ENCODE results near the gene CD276.
"Not testable (repeated sequence)": the region's sequence is repeated elsewhere in the genome, so short reads cannot be mapped to it uniquely, and the experiment has no call there.

Gene CD276

DNA sequence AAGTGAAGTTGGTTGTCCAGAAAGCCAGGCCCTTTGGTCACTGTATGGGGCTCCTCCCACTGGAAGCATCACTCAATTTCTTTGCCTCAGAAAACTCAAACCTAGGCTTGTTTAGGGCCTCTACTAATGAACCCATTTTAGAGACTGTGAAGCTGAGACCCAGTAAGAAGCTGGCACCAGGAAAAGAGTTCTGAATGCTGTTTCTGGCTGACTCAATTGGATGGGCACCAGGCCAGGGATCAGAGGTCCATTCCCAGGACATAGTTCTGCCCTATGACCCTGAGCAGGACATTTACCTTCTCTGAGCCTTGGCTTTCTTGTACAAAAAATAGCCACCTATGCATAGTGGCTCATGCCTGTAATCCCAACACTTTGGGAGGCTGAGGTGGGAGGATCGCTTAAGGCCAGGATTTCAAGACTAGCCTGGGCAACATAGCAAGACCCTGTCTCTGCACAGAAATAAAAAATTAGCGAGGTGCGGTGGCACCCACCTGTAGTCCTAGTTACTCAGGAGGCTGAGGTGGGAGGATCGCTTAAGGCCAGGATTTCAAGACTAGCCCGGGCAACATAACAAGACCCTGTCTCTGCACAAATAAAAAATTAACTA, 30.6 kb downstream of the CD276 start:
- no peak for DNase-seq

DNA sequence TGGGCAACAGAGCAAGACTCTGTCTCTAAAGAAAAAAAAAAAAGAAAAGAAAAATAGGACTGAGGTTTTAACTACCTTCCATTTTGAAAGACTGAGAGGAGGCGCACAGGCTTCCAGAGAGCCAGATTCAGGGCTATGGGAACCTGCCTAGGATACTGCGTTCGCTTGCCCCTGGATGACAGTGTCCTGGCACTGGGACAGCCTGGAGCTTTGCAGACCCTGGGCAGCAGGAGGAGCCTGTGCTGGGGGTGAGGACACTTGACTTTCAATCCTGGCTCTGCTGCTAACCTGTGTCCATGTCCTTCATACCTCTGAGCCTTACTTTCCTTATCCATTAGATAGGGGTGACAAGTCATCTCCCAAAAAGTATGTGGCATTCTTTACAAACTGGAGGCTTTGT, 31.2 kb downstream of the CD276 start:
- DNase-seq = no peak

DNA sequence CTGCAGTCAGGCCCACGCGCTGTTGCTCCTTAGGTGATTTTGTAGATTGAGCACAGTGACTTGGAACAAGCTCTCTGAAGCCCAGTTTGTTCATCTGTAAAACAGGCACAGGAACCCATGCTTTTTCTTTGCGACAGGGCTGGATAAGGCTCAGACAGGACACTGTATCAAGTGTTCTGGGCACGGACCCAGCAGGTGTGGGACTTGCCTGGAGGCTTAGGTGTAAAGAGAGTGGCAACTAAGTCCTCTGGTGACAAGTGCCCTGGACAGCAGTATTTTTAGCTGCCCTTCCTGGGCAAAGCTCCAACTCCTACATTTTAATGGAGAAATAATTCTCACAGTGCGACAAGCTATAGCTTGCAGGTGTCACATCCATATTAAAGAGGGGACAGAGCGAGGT, 32.2 kb downstream of the CD276 start:
- DNase-seq = no peak

DNA sequence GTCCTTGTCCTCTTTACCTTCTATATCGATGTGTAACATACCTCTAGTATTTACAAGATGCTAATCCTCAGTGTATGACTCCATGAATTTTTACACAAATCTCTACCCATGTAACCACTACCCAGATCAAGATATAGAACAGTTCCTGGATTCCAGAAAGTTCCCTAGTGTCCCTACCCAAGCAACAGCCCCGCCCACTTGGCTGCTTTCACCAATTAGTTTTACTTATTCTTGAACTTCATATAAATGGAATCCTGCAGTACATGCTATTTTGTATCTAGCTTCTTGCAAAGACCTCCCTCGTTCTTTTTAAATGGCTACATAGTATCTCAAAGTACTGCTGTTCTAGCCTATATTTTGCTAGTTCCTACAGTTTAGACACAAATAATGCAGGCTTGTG, 33.0 kb downstream of the CD276 start:
- DNase-seq = no peak

DNA sequence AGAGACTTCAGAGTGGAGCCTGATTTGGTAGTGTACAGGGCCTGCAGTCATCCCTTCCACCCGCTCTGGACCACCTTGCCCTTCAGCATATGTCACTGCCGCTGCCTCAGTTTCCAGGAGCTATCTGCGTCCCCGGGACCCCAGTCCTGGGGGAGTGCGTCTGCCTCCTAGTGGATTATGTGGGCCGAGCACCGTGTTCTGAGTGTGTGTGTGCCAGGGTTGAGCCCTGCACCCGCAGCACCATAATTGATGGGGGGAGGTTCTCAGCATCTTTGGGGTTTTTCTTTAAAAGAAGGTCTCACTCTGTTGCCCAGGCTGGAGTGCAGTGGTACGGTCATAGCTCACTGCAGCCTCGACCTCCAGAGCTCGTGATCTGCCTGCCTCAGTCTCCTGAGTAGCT, 33.6 kb downstream of the CD276 start:
- no peak for DNase-seq

DNA sequence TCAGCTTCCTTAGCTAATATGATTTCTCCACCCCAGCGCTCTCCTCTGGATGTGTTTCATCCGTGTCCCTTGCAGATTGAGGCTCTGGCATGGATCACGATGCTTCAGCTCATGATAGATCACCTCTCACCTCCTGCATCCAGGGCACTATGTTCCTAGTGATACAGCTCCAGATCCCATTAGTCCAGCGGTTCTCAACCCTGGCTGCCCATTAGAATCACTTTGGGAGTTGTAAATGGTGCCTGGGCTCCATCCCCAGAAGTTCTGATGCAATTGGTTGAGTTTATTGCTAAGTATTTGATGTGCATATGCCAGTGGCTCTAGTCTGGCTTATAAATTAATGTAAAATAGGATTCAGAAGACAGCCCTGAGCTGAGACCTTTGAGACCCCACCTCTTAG, 34.5 kb downstream of the CD276 start:
- no peak for DNase-seq

DNA sequence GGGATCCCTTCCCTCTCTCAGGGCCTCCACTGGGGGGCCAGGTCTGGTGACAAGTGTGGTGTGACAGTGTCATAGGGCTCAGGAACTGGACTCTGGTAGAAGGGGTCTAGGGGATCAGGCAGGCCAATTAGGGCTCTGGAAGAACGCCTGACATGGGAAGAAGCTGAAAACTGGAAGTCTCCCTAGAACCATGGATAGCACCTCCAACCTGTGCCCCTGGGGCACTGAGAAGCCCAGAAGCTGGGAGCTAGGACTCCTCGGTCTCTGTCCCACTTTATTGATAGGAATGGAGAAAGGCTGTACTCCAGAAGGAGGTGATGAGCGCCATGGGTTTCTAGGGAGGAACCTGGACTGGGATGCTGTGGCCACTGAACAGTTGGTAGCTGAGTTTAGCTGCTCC, 38.2 kb downstream of the CD276 start:
- no peak for DNase-seq

DNA sequence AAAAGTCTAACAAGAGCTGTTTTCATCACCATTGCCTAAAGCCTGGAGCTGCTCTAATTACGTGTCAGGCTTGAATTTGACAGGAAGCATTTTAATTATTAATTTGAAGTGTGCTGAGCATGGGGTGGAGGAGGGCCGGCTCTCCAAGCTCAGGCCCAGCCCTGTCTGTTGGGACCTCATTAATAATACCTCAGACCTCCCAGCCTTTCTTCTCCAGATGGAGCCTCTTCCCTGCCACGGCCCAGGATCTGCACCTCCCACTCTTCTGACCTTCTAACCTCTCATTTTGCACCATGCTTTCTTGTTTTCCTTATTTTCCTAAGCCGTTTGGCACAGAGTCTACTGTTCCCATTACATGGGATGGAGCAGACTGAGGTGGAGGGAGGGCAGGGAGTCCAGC, 39.0 kb downstream of the CD276 start:
- no peak for DNase-seq

DNA sequence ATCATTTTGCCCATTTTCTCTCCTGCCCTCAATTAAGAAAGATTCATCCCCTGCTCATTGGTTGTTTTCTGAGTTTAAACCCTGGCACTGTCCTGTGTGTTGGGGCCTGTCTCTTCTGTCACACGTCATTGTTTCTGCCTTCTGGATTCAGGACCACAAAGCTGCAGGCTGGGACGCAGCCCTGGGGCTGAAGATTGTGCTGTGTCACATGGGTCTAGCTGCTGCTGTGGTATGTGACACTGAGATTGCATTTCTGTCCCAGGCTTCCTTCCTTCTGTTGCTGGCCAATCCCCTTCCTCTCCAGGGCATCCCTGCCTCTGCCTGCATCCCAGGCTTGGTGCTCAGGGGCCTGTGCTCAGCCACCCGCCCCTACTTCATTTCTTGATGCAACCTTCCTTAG, 40.0 kb downstream of the CD276 start:
- no peak for DNase-seq

DNA sequence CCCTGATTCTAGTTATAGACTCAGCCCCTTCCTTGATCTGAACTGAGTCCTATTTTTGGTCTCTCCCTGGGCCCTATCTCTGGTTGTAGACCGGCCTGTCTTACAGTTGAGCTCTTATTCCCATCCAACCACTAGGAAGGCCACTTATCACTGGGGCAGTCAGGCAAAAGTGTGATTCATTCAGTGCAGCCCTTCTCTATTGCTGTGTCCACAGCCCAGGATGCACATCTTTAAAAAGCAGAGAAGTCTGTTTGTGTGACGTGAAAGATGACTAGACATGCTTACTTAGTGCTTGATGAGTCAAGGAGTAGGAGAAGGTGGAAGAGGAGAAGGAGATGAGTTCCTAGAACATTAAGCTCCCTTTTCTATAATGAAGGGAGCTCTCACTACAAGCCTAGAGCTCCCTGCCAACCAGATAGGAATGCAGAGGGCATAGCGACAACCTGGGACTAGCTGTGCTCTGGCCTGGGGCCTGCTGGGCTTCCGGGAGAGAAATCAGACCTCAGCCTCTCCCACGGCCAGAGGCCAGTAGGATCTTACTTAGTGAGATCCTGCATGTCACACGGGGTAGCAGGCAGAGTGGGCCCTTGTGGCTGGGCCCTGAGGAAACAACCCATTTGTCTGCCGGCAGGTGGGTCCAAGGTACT, 43.3 kb downstream of the CD276 start:
- no peak for DNase-seq

DNA sequence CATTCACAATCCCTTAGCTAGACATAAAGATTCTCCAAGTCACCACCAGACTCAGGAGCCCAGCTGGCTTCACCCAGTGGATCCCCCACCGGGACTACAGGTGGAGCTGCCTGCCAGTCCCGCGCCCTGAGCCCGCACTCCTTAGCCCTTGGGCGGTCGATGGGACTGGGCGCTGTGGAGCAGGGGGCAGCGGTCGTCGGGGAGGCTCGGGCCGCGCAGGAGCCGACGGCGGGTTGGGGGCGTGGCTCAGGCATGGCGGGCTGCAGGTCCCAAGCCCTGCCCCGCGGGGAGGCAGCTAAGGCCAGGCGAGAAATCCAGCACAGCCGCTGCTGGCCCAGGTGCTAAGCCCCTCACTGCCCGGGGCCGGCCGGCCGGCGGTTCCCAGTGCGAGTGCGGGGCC, 47.9 kb downstream of the CD276 start:
- not testable (repeated sequence) for DNase-seq

DNA sequence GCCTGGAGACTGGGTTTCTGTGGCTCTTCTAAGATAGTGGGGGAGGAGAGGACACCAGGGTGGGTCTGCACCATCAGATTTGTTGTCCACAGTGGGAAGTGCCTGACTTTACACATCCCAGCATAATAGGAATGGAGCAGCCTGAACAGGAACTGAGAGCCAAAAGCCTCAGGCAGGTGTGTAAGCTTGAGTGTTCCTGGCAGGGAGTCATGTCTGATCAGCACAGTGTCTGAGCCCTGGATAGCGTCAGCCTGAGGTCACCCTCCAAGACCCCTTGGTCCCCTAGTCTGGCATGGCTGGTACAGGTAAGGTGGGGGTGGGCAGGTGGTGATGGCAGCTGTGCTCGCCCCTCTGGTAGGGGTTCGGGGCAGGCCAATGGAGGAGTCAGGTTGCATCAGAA, 48.7 kb downstream of the CD276 start:
- DNase-seq = no peak

DNA sequence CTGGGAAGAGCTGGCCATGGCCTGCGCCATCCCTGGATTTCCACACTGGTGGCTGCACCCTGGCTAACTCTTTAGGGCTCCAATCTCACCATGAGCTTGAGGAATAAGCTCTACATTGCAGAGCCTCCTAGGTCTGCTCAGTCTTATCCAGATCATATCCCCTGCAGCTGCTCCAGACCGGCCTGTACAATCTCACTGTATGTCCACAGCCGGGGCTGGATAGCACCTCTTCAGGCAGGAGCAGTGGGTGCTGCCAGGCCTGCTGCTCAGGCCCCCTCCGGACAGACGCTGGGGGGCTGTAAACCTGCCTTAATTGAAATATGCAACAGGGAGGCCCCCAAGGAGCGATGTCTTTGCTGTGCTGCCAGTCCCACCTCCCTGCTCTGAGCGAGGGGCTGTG, 53.4 kb downstream of the CD276 start:
- DNase-seq = no peak

DNA sequence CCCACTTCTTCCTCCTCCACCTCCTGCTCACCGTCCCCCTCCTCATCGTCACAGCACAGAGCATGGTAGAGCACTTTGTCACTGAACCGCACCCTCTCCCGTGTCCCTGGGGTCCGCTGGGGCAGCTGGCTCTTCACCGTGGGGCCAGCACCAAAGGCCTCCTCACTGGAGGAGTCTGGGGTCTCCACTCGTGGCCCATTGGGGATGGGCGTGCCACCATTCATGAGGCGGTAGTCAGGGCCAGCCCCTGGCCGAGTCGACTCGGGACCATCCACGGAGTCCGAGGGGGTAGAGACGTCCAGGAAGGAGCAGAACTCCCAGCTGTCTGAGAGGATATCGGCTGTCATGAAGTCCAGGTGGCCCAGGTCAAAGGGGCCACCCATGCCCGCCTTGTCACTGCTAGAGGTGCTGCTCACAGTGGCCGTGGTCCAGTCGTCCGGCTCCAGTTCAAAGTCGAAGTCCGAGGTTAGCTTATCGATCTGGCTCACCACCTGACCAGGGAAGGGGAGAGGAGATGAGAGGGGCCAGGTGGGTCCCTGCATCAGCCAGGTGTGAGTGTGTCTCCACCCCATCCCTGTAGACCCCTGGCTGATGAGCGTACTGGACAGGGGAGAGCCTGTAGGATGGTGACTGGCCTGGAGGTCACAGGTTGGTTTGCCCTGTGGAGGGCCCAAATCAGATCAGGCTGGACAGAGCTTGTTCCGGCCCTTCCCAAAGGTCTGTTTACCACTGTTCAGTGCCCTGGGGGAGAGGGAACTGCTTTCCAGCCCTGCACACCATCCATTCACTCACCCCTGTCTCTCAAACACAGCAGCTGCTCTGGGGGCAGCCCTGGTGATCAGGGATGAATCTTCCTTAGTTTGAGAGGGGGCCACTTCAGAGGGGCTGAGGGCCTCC, 56.2 kb downstream of the CD276 start:
- no peak for DNase-seq

DNA sequence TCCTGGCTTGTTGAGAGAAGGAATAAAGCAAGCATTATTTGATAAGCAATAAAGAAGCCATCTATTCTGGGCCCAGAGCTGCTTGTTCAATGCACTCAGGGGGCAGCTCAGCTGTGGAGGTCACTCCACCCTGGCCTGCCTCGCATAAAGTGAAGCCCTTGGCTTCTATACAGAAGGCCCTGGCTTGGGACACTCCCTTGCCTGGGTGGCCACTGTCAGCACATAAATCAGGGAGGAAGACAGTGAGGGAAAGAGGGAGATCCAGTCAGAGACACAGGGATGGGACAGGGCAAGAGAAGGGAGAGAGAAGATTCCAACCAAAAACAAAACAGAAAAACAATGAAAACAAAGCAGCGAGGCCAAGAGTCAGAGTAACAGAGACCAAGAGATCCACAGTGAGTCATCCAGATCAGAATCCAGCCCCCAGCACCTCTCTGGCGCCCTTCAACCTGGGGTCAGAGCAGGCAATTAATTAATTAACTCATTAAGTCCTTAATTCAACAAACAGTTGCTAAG, 57.2 kb downstream of the CD276 start:
- DNase-seq = no peak

DNA sequence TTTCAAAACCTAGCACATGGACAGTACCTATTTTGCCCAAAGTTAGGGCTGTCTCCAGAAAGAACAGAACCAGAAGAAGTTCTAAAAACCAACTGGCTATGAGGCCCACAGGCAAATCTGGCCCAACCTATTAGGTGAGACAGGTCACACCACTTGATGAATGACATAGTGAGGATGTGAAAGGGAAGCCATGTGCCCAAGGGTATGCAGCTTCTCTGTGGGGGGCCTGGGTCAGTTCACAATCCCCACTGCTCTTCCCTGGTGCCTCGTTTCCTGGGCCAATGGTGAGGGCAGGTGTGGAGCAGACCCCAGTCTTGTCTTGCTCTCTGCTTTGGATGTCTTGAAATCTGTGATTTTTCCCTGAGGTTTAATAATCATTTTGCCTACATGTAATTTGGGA, 60.1 kb downstream of the CD276 start:
- DNase-seq = no peak

DNA sequence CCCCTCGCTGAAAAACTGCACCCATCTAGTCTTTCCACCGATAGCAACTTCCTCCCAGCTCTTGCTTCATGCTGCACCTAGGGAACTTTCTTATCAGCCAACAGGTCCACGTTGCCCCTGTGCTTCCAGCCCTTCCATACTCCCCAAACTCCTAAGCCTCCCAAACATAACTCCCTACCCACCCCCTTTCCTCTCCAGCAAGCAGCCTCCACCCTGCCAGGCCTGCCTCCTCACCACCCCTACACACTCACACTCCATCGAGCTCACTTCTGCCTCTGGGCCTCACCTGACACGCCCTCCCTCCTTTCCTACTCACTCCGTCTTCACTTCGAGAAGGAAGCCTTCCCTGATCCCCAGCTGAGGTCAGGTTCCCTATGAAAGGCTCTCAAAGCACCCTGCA, 60.9 kb downstream of the CD276 start:
- DNase-seq = no peak

DNA sequence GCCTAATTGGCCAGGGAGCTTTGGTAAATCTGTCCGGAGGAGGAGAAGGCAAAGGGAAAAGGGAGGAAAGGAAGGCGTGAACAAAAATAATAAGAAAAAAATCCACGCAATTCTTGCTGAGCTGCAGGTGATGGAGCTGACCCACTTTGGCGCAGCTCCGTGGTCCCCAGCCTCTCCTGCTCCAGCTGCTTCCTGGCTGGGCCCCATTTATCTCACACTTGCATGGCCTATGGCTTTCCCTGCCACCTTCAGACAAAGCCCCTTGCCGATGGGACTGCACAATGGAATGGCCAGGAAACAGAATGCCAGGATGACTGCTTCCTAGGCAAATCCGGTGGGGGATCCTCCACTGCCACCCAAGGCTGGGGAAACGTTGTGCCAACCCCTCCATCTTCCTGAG, 62.1 kb downstream of the CD276 start:
- DNase-seq = no peak

DNA sequence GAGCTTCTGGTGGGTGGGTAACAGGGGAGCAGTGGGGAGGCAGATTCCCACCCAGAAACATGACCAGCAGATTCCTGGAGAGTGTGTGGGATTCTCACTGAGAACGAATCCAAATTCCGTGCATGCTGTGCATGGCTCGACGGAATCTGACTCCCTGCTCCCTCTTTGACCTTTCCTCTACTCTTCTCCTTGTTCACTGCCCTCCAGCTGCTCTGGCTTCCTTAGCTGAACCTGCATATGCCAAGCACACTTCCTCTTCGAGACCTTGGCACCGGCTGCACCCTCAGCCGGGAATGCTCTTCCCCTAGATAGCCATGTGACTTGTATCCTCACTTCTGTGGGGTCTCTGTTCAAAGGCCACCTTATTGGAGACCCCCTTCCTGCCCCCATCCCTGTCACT, 62.7 kb downstream of the CD276 start:
- DNase-seq = no peak

DNA sequence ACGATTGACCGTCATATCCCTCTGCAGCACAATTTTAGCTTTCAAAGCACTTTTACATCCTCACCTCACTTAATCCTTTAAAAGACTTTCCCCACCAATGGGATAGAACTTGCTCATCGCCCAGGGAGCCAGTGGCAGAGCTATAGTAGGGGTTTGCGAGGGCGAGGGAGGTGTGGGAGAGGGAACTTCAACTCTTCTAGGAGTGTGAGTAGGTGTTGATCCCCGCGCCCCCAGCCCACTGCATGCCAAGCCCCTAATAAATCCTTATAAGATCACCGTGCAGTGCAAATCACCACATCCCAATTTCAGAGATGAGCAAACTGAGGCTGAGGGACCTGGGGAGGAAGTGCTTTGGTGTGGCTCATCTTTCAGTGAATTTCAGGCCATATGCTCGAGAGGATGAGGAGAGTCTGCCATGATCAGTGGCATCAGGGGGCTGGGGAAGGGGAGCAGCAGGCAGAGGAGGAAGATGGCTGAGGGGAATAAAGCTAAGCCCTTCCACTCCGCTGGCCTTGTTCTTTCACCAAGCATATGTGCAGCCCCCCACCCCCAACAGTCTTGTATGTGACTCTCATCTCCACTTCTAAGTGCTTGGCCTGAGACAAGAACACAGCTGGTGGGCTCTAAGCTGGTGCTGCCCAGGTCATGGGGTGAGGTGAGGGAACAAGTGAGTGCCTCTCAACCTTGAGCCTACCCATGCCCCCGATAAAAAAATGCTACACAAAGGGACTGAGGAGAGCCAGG, 63.8 kb downstream of the CD276 start:
- DNase-seq = no peak

DNA sequence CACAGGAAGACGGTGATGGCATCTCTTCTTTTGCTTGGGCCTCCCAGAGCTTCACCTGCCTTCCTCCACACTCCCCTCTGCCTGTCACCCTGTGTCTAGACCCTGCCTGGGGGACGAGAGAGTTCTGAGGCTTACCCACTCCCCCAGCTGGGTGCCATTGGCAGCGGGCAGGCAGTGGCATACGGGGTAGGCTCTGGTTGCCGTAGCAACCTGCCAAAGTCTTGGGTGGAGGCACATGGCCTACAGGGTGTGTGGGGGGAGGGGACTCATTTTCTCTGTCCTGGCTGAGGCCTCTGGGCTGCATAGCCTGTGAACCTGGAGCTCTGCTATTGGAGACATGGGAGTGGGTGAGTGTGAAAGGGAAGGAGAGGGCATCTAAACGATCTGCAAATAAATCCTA, 64.5 kb downstream of the CD276 start:
- no peak for DNase-seq

DNA sequence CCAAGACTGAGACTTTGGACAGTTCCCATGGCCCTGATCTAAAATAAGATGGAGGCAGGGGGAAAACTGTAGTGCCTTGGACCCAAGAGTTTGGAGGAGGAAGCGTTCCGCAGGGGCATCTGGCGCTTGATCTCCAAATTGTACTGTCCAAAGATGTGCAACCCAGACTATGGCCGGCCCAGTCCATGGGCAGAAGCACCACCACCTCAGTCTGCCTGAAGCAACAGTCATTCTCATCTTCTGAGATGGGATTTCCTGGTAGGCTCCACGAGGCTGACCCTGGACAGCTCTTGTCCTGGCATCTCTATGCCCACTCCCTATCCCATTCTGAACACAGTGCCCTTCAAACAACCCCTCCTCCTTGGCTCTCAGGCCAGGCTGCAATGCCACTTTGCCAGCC, 65.3 kb downstream of the CD276 start:
- no peak for DNase-seq

DNA sequence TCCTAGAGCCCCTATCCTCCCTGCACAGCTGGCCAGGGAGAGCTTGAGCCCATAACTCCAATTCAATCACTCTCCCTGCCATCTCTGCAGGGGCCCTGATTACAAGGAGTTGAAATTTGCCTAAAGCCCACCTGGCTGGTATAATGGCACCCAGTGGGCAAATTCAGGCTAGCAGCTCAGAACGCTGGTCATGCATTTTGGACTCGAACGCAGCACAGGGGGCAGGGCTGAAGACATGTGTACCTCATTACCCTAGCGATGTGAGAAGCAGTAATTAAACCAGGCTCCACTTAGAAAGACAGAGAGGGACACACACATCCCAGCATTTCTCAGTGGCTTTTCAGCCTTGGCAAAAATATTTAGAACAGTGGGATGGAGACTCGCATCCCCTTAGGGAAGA, 65.8 kb downstream of the CD276 start:
- no peak for DNase-seq

Measured in effector CD4-positive, alpha-beta T cell (primary cell).